HG02885 (cell line): ENCODE measurements around the gene FCN1.
"Not testable (repeated sequence)": the region's sequence is repeated elsewhere in the genome, so short reads cannot be mapped to it uniquely, and the experiment has no call there.

Experiments
- ATAC-seq: cut with Tn5 transposase; IDR thresholded peaks from one replicate; pipeline ENCODE4 v1.9.1; 2021; ENCODE audit warnings: mild to moderate bottlenecking; ENCODE audit not compliant: unreplicated experiment, poor library complexity

Gene FCN1

DNA sequence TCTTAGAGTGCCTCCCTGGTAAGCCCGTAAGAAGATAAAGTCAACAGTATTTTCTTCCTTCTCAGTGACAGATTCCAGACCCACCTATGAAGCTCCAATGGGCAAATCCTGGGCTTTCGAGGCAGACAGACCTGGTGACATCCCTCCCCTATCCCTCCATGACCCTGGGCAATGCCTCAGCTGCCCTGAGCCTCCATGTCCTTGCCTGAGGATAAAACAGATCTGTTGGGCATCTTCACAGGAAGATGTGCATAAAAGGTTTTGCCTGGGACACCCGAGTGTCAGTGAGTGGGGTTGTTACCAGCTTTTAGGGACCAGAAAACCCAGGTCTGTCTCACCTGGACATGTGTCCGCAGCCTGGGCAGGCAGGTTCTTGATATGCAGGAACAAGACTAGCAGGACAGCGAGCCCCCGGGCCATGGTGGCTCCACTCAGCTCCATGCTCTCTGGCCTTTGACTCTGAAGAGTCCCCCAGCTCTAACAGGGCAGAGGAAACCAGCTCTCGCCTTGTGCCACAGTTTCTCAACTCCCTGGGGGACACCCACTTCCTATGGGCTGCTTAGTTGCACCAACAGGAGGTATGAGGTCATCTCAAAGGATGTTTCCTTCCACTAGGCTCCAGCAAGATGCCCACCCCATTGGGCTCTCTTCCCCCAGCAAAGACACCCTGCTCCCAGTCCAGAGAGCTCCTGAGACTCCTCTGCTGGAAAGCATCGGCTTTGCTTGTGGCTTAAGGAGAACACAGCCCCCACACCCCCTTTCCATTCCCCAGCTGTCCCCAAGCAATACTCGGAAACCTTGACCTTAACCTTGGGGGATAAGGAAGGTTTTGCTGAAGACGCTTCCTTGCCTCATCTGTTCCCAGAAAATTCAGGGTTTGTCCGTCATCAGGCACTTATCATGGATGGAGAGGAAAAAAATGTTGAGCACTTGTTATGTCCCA lies at the start of gene FCN1:
Gene FCN1, minus strand, starts transcription at position 482 of the 943 bp plus-strand sequence. Its CDS starts 41 bp downstream, at position 441.
- no peak for ATAC-seq

DNA sequence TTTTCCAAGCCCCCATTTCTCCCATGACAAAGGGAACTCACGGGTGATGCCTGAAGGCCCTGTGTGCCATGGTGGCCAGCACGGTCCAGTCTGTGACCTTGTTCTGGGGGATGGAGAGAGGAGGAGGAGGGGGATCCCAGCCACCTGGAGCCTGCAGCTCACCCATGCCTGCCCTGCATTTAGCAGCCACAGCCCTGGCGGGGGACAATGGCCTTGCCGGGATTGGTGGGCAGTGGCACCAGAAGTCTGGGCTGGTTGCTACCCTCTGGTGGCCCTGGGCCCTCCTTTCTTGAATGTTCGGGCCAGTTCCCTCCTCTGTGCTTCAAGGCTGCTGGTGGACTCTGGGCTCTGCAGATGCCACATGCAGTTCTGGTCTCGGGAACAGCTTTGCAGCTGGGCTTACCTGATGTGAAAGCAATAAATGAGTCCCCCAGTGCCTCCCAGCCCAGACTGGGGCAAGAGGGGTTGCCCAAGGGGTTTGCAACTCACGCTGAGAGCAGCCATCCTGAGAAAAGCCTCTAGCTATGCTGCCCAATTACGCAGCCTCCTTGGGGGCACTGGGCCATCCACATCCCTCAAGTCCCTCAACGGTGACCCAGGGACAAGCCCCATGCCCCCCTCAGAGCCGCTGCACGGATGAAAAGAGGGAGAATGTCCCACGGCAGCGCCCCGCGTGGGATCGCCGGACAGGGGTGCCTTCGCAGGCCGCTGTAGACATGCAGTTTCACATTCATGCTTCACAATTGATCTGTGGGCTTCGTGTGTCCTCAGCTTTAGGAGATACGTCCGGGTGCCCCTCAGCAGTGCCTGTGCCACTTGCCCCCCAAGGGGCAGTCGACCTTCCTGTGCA lies 49.2 kb upstream of the FCN1 start:
- no peak for ATAC-seq

DNA sequence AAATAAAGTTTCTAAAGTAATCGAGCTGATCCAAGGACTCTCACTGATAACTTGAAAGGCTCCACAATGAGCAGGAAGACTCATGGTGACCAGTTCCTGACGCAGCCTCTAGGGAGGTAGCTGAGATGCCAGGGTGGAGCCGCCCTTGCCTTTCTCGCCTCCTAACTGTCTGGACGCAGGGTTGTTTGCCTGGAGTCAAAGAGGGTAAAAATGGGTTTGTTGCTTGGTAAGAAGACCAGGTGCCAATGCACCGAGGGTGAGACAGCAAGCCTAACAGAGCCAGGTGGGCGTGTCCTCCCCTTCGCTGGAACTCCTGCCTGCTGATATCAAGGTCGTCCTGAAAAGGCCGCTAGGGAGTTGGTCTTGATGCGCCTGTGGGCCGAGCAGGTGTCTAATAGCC lies 48.6 kb upstream of the FCN1 start:
- no peak for ATAC-seq

DNA sequence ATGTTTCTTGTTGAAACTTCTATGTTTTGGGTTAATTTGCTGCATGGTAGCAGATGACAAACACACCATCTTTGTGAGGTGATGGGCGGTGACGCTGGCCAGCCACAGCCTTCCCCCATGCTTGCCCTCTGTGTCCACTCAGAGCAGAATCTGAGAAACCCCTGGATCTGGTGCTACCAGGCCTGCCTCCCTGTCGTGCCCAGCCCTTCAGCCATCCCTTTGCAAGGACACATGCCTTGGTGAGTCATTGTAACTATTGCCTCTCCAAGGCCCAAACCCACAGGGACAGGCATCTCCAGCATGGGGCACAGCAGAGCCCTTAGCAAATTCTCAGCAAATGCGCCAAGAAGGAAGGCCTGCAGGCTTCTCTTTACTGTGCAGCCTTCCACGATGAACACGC lies 48.1 kb upstream of the FCN1 start:
- no peak for ATAC-seq

DNA sequence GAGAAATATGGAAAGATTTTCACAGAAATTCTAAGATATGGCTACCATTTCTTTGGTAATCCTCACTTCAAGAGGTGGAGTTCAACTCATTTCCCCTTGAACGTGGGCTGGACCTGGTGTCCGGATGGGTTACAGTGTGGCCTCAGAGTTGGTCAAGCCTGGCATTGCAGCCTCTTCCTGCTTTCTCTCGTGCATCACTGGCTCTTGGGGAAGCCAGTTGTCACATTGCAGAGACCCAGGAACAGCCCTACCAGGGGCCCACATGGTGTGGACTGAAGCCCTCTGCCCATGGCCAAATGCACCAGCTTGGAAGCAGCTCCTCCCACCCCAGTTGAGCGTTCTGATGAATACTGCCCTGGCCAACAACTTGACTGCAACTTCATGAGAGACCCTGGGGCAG lies 47.7 kb upstream of the FCN1 start:
- no peak for ATAC-seq

DNA sequence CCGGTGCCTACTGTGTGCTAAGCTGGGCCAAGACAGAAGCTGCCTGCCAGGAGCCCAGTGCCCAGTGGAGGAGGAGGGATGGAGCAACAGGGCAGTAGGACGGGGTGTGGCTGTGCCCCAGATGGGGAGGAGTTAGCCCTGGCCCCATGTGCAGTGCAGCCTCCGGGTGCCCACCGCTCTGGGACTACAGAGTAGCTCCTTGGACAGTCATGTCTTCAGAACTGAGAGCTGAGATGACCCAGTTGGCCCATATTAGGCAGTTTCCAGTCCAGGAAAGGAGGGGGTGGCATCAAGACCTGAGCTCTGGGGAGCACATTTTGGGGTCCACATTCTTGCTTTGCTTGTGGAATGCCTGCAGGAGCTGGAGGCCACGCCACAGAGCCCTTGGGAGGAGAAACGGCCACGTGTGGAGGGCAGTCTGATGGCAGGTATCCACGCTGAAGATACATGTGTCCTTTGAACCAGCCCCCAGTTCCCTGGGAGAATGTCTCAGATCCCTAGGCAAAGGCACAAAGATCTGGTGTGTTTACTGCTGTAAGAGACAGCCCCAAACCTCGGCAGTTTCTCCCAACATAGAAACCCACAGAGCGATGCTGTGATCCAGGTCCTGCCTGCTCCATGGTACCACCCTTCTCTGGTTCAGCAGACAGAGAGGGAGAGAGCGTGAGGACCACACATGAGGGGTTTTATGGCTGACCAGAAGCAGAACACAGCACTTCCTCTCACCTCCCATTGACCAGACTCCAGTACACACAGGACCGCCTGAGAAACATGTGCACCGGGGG lies 46.8 kb upstream of the FCN1 start:
- ATAC-seq, result no peak

DNA sequence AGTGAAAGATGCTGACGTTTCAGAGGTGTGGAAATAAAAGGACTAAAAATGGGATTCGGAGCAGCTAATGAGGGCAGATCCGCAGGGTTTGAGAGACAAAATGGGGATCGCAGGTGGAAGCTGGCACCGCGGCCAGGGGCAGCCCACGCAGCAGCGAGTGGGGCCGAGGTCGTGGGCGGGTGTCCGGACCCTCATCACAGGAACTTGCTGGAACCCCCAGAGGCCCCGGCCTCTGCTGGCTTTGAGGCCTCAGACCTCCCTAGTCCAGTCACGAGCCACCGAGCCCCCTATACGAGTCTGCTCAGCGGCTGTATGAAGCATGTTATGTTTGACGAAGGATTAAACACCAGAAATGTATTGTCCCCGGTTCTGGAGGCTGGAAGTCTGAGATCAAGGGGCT lies 45.8 kb upstream of the FCN1 start:
- ATAC-seq, result no peak

DNA sequence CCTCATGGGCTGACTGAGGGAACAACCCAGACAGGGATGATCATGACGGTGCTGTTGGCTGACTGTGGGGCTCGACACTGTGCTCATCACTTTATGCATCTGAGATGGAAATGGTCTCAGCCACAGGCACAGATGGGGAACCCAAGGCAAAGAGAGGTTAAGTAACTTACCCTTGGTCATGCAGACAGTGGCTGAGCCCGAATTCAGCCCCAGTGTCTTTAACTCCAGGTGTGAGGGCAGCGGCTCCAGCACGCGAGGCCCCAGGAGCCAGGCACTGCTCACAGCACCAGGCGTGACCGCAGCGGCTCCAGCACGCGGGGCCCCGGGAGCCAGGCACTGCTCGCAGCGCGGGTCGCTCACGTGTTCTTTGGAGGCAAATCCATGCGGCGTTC lies 45.3 kb upstream of the FCN1 start:
- no peak for ATAC-seq

DNA sequence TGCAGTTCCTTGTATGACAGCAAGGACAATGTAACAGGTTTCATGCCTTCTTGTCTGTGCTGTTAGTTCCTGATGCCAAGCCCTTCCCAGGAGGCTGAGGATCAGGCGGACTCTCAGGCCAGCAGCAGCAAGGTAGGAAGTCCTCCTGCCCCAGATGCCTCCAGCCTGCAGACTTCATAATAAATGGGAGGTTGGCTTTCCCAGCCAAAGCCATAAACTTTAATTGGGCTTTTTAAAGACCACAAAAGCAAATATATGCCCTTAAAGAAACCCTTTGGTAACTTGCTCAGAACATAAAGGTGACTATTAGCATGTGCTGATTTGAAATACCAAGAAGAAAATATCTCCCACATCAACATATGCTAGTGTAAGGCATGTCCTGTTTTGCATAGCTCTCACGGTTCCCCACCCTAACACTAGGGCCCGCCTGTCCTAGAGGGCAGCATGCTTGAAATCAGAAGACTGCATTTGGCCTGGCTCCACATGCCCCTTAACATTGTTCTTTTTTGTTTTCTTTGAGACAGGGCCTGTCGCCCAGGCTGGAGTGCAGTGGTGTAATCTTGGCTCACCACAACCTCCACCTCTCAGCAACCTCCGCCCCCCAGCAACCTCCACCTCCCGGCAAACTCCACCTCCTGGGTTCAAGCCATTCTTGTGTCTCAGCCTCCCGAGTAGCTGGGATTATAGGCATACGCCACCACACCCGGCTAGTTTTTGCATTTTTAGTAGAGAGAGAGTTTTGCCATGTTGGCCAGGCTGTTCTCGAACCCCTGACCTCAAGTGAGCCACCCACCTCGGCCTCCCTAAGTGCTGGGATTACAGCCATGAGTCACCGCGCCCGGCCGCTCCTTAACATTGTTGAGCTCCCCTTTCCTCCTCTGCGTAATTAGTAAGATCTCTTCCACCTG lies 44.6 kb upstream of the FCN1 start:
- ATAC-seq, result no peak

DNA sequence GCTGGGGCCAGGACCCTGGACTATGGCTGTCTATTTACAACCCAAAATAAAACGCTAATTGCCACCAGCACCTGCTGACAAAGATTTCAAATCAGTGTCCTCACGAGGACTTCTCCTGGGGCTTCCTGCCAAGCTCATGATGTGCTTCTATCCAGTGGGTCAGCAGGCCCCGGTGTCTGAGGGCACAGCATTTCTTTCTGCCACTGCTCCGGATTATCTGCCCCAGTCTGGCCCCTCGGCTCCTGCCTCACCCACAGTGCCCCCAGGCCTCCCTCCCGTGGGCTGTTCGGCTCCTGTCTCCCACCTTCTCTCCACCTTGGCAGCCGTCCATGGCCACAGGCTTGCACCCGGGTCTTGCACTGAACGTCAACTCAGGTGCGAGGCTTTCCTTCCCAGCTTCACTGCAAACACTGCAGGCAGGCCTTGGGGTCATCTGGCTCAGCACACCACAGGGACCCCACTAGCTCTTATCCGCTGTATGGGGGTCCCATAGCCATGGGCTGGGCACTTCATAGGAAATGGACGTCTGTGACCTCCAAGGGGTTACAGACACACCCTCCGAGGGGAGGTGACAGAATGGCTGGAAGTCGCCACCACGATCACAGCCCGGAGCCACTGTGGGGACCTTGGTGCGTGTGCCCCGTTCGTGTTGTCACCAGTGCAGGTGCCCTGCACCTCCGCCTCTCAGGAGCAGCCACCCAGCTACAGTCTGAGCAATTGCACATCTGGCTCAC lies 43.8 kb upstream of the FCN1 start:
- ATAC-seq, result no peak

DNA sequence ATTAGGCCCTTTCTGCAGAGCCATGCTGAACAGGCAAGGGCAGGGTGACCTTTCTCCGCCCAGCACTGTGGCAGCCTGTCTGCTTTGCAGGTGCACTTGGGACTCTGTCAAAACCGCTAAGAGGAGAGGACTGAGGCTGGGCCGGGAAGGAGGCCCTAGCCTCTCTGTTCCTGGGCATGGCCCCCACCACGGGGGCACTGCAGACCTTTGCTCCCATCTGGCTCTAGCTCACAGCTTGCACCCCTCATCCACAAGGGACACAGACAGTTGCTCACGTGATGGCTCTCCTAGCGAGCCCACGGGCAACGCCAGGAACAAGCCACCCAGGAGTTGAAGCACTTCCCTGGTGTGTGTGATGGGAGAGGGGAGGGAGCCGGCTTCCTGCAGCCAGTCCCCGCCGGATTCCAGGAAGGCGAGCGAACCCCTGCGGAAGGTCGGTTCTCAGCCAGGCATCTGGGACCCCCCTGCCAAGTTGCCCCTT lies 43.0 kb upstream of the FCN1 start:
- no peak for ATAC-seq

DNA sequence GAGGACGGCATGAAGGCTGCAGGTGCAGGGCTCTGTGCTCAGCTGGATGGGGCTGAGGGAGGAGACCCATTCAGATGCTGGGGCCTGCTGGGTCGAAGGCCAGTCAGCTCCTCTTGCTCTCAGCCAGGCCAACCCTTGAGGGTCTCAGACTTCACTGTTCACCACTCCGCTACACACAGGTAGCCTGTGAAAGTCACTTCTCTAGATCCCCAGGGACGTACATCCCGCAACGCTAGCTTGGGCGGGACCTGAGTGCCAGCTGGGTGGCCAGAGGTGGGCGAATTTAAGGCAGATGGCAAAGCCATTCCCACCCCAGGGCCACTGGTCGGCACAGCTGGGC lies 42.2 kb upstream of the FCN1 start:
- ATAC-seq, result no peak

DNA sequence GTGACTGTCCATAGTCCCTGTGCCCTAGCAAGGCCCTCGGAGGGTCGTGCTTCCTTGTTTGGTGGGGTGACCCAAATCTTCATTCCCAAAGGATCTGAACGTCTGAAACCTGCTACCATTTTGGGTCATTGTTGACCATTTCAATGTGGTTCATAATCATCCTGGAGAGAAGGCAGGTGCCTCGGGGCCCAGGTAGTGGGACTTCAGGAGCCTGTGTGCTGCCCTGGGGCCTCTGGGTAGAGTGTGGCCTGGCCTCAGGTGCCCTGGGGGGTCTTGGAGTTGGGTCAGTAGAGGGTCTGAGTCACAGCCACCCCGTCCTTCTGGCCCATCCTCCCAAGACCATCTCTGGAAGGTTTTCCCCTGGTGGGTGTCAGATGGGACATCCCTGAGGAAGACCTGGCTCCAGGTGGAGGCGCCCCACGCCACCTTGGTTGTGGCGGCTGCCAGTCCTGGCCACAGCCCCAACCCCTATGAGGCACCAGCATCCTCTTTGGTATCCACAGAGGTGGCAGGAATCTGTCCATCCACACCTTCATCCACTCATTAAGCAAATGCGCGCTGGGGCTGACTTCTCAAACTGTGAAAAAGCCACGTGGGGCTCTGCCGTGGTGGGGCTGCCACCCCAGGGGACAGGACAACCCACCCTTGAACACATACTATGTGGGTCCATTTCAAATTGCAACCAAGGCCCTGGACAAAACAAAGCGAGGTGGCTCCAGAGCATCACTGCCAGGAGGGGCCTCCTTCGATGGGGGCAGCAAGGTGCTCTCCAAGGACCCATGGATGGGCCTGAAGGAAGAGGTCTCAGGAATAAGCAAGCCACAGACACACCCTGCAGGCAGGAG lies 41.6 kb upstream of the FCN1 start:
- no peak for ATAC-seq

DNA sequence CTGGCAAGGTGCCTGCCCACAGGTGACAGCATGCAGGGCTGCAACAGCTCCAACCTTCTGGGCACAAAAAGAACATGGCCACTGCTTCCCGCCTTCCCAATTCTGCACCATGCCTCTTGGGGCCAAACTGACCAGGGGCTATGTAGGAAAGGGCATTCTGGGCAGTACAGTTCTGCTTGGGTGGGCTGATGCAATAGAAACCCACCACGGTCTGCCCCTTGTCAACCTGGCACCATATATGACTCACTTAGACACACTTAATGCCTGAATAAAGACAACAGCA lies 40.2 kb upstream of the FCN1 start:
- no peak for ATAC-seq

DNA sequence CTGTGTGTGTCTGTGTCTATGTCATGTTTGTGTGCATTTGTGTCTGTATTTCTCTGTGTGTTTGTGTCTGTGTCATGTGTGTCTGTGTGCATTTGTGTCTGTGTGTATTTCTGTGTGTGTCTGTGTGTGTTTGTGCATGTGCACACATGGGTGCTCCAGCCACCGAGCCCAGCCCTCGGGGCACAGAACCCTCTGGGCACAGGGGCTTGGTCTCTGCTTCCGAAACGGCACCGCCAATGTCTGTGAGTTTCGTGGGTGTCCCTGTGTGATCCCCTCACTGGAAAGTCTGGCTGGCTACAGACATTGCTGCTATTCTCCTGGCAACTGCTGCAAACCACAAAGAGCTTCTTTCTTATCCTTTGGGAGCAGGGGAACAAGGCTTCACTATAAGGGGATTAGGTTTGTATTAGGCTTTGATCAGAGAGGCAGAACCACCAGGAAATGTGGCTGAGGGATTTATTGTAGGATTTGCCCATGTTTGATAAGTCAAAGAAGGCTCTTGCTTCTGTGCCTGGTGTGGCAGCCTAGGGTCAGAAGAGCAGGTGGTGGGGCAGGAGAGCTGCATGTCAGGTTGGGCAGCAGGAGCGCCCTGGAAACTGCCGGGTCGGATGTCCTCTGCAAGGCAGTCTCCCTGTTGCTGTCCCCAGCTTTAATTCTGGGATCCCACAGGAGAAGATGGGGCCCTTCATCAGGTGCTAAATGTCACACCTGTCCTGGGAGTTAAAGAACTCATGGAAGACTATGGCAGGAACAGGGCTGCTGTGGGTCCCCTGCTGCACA lies 39.6 kb upstream of the FCN1 start:
- no peak for ATAC-seq

DNA sequence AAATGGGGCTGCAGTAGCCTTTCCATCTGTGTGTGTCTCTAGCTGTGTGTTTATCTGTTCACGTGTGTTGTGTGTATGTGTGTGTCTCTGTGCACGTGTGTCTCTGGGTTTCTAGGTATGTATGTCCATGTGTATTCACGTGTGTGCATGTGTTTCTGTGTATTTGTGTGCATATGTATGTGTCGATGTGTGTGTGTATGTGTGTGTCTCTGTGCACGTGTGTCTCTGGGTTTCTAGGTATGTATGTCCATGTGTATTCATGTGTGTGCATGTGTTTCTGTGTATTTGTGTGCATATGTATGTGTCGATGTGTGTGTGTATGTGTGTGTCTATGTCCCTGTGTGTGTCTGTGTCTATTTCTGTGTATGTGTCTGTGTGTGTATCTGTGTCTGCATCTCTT lies 38.7 kb upstream of the FCN1 start:
- ATAC-seq, result not testable (repeated sequence)

DNA sequence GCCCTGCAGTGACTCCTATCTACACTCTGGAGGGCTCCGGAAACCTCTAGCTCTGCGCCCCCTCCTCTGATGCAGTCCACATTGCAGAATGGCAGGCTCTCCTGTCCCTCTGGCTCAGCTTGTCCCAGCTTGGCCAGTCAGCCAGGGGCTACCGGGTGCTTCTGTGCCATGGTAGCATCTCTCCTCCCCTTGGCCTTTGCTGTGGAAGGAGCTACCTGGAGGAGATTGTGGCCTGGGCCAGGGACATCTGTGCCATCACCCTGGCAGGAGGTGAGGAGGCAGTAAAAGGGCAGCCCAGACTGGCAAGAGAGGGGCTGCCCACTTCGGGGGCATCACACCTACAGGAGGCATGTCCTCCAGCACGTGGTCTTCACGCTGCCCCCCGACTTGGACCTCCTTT lies 38.1 kb upstream of the FCN1 start:
- no peak for ATAC-seq

DNA sequence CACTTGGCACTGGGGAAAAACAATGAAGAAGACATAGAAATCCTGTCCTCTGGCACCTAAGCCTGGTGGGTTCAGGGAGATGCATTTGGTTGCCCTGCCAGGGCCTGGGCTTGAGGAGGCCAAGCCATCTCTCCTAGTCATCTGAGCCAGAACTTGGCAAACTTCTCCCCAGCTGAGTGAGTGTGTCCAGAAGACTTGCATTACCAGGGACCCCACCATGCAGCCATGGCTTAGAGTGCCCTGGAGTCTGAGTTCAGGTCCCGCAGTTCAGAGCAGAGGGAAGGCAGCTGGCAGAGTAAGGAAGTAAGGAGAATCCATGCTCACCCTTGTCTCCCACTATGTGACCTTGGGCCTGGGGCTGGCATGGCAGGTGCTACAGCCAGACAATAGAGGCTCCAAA lies 37.4 kb upstream of the FCN1 start:
- ATAC-seq, result no peak
